Skeletal muscle cell (primary cell): ENCODE measurements around the gene TNNI3.
"Not testable (repeated sequence)": the region's sequence is repeated elsewhere in the genome, so short reads cannot be mapped to it uniquely, and the experiment has no call there.

Experiments
- DNase-seq: peaks from one replicate; pipeline ENCODE4 v3.0.0-alpha.2; 2010; ENCODE audit warnings: low read depth
- H3K4me3 ChIP-seq: 2 replicates; pipeline ENCODE4 v1.5.1; 2011; ENCODE audit warnings: low read depth, mild to moderate bottlenecking, control low read depth, low read length, moderate library complexity

Gene TNNI3

DNA sequence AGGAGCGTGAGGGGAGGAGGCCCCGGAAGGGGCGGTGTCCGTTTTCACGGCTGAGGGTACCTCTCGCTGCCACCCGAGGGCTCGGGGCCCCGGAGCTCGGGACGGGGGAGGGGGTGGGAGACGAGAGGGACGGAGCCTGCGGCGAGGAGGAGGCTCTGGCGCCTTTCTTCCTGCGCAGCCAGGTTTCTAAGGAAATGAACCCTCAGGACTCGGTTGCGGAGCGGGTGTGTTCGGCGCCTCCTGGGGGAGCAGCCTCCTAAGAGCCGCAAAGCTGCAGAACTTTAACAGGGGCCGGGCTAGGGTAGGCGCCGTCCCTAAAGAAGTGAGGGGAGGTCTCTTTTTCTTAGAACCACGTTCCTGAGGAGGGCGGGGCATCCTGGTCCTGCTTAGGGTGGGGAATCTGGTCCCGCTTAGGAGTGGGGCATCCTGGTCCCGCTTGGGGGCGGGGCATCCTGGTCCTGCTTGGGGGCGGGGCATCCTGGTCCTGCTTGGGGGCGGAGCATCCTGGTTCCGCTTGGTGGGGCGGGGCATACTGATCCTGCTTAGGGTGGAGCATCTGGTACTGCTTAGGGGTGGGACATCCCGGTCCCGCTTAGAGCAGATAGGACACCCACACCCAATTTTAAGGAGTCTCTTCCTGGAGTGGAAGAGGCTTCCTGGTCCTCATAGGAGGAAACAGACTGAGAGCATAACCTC lies 16.3 kb upstream of the TNNI3 start:
- no peak for DNase-seq
- peak overlapping the region; percentile 54 for H3K4me3 ChIP-seq

DNA sequence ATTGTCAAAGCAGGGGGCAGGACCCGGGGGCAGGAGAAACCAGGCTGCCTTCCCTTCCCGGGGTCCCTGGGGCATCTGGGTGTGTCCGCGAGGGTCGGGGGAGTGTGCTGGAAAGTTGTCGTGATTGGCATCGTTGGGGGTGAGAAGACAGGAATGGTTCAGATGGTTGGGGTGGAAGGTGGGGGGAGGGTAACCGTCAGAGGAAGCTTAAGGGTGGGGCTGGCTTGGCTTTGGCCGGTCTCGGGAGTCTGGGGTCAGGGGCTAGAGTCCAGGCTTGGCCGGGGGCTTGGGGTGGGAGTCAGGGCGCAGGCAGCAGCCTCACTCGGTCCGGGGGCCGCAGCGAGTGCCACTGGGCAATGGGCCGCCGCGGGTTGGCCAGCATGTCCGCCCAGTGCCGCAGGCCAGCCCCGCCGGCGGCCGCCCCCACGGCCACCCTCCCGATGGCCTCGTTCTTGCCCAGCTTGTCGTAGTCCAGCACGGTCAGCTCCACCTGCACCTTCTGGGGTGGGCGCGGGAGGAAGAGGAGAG lies 15.7 kb upstream of the TNNI3 start:
- no peak for DNase-seq
- H3K4me3 ChIP-seq: peak overlapping the region; percentile 54

DNA sequence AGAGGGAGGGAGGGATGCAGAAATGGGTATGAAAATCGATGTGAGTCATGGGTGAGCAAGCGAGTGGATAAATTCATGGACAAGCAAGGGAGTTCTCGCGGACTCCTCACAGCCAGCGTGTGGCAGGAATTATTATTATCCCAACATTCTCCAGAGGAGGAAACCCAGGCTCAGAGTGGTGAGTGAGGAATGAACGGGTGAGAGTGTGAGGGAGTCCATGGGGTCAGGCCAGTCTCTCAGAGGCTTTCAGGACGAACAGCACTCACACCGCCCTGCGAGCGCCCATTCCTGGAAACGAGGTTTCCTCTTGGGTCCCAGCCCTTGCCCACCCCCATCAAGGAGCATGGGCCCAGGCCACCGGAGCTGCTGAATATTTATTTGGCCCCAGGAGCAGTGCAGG lies 15.2 kb upstream of the TNNI3 start:
- peak overlapping the region; percentile 54 for H3K4me3 ChIP-seq

DNA sequence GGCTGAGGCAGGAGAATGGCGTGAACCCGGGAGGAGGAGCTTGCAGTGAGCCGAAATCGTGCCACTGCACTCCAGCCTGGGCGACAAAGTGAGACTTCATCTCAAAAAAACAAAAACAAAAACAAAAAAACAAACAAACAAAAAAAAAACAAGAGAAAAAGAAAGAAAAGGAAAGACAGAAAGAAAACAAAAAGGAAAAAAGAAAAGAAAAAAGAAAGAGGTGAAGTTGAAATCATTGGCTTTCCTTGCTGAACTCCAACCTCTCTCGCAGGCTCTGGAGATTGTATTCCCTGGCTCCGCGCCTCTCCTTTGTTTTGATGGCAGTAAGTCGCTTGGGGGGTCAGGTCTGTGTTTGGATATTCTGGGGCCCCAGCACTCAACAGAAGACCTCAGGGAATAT lies 14.8 kb upstream of the TNNI3 start:
- DNase-seq: not testable (repeated sequence)
- H3K4me3 ChIP-seq: peak overlapping the region; percentile 54

More for the DNA sequence above, 15.2 kb upstream of the TNNI3 start:
- no peak for DNase-seq

DNA sequence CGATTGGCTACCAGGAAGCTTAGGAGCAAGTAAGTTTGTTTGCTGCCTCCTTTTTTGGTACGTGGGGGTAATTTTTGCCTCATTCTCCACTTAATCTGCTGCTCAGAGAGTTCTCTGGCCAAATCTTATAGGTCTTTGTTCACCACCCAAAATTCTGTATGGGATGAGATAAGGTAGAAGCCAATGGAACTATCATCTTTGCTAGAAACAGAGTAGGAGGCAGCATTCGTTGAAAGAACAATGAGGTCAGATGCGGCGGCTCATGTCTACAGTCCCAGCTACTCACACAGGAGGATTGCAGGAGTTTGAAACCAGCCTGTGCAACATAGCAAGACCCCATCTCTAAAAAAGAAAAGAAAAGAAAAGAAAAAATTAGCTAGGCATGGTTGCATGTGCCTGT lies 13.9 kb upstream of the TNNI3 start:
- DNase-seq: no peak
- no peak overlapping the region for H3K4me3 ChIP-seq

DNA sequence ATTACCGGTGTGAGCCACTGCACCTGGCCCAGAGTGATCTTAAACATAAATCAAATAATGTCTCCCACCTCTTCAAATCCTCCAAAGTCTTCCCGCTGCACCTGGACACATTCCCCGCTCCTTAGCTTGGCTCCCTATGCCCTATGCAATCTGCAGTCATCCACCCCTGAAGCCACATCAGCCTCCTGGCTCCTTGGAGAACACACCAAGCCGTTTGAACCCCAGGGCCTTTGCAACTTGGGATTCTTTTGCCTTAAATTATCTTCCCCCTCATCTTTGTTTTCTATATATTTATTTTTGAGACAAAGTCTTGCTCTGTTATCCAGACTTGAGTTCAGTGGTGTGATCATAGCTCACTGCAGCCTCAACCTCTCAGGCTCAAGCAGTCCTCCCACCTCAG lies 11.6 kb upstream of the TNNI3 start:
- no peak overlapping the region for H3K4me3 ChIP-seq
- no peak for DNase-seq

DNA sequence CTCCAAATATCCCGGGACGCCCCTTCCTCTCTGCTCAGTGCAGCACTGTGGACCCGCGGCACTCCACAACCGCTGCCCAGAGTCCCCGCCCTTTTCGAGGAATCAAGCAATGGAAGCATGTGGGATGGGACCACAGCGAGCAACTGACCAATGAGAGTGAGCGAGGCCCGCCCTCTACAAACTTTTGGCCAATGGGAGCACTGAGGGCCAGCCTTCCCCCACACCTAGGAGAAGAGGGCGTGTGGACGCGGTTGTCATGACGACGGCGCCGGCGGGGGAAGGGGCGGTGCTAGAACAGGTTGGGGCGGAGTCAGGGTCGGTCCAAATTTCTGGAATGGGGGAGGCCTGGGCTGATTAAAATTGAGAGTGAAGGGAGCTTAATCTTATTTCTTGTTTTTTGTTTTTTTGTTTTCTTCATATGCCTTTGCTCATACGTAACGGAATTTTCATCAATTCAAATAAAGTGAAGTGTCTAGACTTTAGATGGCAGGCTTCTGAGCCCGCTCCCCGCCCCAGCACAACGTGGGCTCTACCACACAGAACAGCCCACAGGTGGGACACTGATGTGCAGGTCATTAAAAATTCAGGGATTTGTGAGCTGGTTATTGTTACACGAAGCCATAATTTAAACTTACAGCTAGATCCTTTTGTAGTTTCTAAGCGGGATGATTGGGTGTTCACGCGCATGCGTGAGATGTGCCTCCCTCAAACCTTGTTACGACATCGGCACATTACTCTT lies 9.2 kb upstream of the TNNI3 start, which contains the start of gene DNAAF3:
DNAAF3 (minus strand) TSS at position 84 of the 739 bp plus-strand sequence. CDS start 200 bp downstream, outside the sequence.
- DNase-seq: peak; percentile 88
- peak within 1 kb of the TSS; percentile 55 for H3K4me3 ChIP-seq

DNA sequence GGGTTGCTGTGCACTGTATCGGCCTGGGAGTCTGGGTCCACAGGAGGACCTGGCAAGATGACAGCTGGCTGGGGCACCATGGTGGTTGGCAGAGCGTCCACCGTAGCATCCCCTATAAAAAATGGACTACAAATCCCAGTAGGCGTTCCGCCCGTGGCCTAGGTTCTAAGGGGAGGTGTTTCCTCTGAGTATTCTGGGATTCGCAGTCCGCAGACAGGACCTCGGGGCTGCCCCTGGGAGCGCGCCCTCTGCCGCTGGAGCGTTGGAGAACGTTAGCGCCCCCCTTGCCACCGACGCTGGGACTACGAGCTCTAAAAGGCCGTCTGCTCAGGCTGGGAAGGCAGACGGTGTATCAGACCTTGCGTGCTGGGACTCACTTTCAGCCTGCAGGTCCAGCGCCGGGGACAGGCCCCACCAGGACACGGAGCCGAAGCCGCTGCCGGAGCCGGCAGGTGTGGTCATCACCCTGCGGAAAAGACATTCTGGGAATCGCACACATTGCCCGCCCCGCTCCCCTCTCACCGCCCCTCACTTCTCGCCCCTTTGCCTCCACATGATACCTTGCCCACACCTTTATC lies 8.5 kb upstream of the TNNI3 start:
- DNase-seq: no peak
- H3K4me3 ChIP-seq: peak overlapping the region; percentile 55

DNA sequence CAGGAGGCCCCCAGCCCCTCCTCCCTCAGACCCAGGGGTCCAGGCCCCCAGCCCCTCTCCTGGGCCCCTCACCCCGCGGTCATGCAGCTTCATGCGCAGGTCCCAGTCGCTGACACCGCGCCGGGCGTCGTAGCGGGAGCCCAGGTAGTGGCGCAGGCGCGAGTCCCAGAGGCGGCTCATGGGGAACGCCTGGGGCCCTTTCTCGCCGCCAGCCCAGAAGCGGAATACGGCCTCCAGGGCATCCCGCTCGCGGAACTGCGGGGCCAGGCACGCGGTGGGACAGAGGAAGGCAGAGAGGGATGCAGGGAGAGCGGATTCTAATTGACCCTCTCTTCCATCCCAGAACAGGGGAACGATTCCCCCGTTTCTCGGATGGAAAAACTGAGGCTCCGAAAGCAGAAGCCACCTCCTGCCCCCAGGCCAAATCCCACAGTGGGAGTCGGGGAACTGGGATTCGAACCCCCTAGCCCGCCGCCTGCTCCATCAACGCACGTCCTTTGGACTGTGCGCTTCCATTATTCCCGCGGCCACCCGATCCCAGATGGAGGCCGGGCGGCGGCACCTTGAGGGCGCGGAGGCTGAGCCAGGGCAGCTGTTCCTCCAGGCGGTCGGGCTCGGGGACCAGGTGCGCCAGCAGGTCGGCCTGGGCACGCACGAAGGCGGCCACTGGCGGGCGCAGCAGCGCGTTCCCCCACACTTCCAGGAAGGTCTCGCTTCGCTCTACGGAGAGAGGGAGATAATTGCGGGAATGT lies 4.2 kb upstream of the TNNI3 start:
- H3K4me3 ChIP-seq: no peak overlapping the region
- DNase-seq: no peak

DNA sequence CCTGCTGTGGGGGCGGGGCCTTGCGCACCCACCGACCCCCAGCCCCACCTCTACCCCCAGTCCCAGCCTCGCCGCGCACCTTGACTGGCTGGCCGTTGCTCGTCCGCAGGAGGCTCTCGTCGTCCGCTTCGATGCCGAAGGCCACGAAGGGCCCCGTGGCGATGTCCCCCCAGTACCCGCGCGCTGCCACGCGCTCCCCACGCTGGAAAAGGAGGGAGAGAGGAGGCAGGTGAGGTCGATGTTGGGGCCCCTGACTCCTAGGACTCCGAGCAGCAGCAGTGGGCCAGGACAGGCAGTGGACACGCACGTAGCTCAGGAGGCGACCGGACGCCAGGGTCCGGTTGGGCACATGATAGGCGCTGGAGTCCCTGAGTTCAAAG lies 3.4 kb upstream of the TNNI3 start:
- no peak overlapping the region for H3K4me3 ChIP-seq
- no peak for DNase-seq

DNA sequence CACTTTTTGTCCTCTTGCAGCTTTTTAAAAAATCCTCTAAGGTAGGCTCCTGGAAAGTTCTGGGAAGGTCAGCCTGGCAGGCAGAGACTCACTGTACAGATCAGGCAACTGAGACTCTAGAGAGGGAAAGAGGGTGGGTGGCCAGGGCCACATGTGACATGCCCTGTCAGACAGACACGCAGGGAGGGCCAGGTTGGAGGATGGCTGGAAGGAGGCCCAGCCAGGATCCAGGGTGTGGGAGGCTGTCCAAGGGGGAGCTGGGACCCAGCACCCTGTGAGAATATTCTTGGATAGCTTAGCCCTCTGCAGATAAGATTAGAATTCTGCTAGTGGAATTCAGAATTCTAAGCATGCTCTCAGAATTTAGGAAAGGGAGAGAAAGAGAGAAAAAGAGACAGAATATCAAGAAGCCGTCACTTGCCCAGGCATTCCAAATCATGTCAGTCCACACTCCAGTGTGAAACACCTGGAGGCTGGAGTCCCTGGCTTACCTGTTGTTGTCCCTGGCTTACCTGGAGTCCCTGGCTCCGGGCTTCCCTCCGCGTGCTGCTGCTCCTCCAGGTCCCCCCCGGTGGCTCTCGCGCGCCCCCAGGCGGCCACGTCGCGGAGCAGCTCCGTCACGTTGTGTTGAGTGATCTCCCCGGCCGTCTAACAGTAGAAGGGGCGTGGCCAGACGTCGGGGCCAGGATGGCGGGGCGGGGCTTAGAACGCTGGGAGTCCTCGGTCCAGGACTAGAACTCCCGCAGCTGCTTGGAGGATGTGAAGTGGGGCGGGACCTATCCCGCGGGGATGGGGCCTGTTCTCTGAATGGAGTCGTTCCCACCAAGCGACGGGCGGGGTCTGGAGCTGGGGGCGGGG lies 2.8 kb upstream of the TNNI3 start:
- no peak for DNase-seq
- H3K4me3 ChIP-seq: no peak overlapping the region

DNA sequence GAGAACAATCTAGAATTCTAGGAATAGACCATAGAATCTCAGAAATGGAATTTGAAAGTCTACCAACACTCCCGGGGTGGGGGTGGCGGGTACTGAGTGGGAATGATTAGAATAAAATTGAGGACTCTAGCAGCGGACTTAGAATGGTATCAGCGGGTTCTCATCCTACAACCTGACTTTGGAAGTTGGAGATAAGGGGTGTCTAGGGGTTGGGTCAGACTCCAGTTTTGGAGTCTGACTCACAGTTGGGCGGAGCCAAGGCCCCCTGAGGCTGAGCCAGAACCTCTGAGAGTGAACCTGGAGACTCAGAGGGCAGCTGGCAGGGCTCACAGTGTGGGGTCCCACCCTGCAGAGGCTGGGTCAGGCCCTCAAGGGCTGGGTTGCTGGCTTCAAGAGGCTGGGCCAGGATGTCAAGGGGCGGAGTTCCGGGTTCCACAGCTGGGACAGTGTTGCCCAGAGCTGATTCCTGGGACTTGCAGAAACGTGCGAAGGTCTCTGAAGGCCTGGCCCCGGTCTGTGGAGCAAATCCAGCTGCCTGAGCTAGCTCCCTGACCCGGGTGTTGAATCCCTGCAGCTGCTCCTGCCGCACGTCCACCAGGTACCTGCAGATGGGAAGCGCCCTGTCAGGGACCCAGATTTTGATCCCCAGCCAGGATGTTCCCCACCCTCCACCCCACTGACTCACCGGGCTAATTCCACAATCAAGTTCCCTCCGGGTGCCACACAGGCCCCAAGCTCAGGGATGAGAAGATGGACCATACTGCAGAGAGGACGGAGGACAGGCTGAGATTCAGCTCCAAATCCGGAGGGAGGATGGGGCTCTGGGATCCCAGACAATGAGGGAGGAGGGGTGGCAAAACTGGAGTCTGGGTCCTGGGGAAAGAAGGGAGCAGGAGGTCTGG lies 1.6 kb upstream of the TNNI3 start:
- no peak overlapping the region for H3K4me3 ChIP-seq
- no peak for DNase-seq

DNA sequence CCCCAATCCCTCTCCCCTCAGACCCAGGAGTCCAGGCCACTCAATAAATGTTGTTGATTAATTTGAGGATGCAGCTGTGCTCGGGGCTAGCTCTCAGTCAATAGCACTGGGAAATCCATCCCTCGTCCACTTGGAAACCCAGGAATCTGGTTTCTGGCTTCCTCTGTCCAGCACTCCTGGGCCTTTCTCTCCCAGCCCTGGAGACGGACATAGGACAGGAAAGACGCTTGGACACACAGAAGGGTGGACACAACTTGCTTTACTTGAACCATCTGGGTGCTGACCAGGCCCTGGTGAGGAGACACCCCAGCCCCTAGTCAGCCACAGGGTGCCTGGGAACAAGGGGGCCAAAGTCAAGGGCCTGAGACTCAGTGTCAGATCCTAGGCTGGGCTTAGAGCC lies 891 bp upstream of the TNNI3 start:
- H3K4me3 ChIP-seq: no peak overlapping the region
- DNase-seq: no peak

DNA sequence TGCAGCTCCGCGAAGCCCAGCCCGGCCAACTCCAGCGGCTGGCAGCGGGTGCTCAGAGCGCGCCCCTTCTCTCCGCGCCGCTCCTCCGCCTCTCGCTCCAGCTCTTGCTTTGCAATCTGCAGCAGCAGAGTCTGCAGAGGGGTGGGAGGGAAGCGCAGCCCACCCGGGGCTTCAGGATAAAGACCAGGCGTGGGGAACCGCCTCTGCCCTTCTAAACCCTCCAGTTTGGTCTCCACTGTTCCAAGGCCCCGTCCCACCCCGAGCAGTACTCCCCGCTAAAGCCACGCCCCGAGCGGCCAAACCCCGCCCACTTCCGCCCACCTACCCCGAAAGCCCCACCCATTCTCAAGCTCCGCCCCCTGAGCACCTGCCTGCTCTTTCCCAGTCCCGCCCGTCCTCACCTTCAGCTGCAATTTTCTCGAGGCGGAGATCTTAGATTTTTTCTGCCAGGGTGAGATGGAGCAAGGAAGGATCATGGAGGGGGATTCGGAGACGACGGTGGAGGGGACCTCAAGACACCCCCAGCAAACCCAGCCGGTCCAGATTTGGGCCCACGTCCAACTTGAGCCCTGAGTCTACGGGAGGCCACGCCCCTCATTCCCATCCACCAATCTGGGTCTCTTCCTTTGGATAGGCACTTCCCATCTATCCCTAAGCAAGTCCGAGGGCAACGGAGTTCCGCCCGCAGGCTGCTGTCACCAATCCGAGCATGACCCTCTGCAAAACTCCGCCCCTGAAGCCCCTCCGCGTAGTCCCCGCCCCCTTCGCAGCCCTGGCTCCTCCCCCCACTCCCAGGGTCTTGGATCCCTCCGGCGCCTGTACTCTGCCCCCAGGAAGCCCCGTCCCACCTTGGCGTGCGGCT lies 1.1 kb downstream of the TNNI3 start:
- no peak for DNase-seq
- H3K4me3 ChIP-seq: peak overlapping the region; percentile 11

DNA sequence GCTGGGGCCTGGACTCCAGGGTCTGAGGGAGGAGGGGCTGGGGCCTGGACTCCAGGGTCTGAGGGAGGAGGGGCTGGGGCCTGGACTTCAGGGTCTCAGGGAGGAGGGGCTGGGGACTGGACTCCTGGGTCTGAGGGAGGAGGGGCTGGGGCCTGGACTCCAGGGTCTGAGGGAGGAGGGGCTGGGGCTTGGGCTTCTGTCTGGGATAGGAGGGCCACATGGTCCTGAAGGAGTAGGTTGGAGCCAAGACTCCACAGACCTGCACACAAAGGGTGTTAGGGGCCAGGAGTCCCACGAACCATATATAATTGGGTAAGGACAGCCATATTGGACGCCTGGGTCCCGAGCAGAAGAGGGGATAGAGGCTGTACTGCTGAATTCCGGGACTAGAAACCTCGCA lies 1.7 kb downstream of the TNNI3 start:
- DNase-seq: not testable (repeated sequence)
- H3K4me3 ChIP-seq: peak overlapping the region; percentile 11

DNA sequence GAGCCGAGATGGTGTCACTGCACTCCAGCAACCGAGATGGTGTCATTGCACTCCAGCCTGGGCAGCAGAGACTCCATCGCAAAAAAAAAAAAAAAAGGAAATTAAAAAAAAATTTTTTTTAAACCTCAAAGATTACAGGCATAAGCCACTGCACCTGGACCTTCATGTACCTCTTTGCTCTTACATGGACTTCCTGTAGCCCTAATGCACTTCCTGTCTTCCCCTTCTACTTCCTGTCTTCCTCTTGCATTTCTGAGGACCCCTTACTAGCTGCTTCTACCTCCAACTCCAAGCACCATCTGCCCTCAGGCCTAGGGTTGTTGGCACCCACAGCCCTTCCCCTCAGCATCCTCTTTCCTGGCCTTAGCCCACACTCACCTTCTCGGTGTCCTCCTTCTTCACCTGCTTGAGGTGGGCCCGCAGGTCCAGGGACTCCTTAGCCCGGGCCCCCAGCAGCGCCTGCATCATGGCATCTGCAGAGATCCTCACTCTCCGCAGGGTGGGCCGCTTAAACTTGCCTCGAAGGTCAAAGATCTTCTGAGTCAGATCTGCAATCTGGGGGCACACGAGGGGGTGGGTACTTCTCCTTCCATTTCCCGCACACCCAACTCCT lies 3.8 kb downstream of the TNNI3 start:
- no peak for DNase-seq
- no peak overlapping the region for H3K4me3 ChIP-seq

DNA sequence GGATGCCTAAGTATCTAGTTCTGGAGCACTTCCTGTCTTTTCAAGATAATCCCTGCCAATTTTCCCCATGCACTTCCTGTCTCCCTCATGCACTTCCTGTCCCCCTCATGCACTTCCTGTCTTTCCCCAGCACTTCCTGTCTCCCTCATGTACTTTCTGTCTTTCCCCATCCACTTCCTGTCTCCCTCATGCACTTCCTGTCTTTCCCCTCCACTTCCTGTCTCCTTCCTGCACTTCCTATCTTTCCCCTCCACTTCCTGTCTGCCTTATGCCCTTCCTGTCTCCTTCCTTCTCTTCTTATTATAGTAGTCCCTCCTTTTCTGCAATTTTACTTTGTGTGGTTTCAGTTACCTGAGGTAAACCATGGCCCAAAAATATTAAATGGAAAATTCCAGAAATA lies 5.5 kb downstream of the TNNI3 start:
- DNase-seq: no peak
- H3K4me3 ChIP-seq: no peak overlapping the region
